Astrocyte of the cerebellum (primary cell): ENCODE measurements around the gene EGFR.

Source experiments
- DNase-seq: peaks from one replicate; pipeline ENCODE4 v3.0.0-alpha.2; 2011; ENCODE audit warnings: low read depth
- H3K4me3 ChIP-seq: 2 replicates; pipeline ENCODE4 v1.5.1; 2011; ENCODE audit warnings: mild to moderate bottlenecking, low read depth, low read length, moderate library complexity
- in situ Hi-C: cut with HindIII; loops from 2 replicates; pipeline ENCODE4 v1.10.0; 2017; ENCODE audit warnings: low sequenced_read_pairs
- TF ChIP-seq, protein P1 (sequence below): IDR thresholded peaks from 2 replicates; pipeline ENCODE4 v1.5.1; 2012; ENCODE audit warnings: low read length, low read depth, moderate library complexity, mild to moderate bottlenecking; ENCODE audit errors: missing control alignments

Gene EGFR

DNA sequence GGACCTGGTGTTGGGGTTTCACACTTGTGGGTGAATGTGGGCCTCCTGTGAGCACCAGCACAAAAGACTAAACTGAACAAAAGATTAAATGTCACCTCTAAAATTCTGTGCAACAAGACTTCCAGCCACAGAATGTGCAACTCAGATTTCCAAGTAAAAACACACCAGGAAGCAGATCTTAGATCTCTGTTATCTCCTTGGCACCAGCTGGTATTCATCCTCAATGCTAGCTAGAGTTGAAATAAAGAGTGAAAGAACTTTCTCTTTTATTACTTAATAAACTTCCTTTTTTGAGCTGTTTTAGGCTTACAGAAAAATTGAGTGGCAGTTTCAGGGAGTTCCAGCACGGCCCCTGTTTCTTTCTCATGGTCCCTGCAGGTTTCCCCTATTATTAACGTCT is 40.2 kb downstream of the EGFR start:
- in situ Hi-C loops: loop anchor here (25.0 kb wide), 1 partner anchor 247 kb away; no protein-coding TSS in a partner anchor
- no peak overlapping the region for H3K4me3 ChIP-seq
- TF ChIP-seq, protein P1, sequence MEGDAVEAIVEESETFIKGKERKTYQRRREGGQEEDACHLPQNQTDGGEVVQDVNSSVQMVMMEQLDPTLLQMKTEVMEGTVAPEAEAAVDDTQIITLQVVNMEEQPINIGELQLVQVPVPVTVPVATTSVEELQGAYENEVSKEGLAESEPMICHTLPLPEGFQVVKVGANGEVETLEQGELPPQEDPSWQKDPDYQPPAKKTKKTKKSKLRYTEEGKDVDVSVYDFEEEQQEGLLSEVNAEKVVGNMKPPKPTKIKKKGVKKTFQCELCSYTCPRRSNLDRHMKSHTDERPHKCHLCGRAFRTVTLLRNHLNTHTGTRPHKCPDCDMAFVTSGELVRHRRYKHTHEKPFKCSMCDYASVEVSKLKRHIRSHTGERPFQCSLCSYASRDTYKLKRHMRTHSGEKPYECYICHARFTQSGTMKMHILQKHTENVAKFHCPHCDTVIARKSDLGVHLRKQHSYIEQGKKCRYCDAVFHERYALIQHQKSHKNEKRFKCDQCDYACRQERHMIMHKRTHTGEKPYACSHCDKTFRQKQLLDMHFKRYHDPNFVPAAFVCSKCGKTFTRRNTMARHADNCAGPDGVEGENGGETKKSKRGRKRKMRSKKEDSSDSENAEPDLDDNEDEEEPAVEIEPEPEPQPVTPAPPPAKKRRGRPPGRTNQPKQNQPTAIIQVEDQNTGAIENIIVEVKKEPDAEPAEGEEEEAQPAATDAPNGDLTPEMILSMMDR: no peak
- no peak for DNase-seq

DNA sequence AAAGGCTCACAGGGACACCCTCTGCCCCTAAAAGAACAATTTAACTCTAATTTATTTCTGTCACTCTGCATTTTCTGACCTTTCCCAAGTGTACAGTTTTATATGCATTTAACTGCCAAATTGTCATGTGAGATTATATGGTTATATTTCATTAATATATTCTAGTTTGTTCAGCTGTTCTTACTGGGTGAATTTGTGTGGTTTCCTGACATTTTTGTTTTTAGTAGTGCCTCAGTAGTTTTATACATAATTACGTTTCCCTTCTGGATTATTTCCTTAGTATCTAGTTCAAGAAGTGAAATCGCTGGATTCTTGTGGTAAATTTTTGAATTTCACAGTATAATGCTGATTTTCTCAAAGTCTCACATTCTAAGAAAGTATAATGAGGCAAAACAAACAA is 41.3 kb downstream of the EGFR start:
- DNase-seq: no peak
- TF ChIP-seq, protein P1: no peak
- in situ Hi-C loops: loop anchor here (25.0 kb wide), 1 partner anchor 248 kb away; no protein-coding TSS in a partner anchor
- H3K4me3 ChIP-seq: no peak overlapping the region

DNA sequence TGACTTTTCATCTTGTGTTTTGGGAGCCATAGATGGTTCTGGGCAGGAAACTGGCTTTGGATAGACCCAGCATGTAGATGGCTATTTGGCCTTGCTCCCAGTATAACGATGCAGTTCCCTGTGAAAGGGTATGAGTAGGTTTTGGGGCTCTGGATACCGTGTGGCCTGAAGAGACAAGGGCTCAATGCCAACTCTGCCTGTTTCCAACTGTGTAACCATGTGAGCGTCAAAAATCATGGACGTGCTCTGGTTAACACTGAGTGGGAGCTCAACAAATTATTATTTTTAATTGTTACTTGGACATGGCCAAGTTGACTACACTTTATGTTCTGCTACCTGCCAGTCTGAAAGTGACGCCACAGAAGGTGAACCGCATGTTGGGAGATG is 41.8 kb downstream of the EGFR start:
- in situ Hi-C loops: loop anchor here (25.0 kb wide), 1 partner anchor 248 kb away; no protein-coding TSS in a partner anchor
- TF ChIP-seq, protein P1: no peak
- DNase-seq: no peak
- no peak overlapping the region for H3K4me3 ChIP-seq

DNA sequence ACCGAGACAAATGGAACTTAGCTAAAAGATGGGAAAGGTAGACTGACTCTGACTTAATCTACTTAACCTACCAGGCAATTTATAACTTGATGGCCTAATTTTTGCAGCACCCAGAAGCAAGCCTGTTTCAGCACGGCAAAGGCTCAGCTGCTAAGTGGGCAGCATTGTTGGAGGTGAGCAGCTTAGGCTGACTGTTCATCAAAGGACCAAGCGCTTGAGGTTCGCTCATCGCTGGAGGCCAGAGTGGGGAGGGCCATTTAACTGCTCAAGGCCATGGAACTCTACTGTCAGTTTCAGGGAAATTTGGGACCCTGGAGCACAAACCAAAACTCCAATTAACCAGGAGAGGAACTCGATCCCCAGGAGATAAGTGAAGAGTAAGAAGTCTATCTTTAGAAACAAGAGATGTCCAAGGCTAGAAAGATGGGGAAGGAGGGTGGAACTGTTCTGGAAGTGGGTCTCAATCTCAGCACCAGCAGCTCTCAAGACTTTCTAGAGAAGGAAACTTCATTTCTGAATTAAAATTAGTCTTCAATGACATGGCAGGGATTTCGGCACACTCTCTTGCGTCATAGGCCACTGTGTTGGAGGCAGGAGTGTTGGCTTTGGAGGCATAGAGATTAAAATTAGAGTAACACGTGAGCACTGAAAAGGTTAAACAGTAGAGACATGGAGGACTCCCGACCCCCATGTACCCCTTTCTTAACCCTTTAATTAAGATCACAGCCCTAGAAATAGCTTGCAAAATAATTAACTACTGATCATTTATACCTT is 43.1 kb downstream of the EGFR start:
- H3K4me3 ChIP-seq: no peak overlapping the region
- TF ChIP-seq, protein P1: no peak
- DNase-seq: no peak
- in situ Hi-C loops: loop anchor here (25.0 kb wide), 1 partner anchor 250 kb away; no protein-coding TSS in a partner anchor

DNA sequence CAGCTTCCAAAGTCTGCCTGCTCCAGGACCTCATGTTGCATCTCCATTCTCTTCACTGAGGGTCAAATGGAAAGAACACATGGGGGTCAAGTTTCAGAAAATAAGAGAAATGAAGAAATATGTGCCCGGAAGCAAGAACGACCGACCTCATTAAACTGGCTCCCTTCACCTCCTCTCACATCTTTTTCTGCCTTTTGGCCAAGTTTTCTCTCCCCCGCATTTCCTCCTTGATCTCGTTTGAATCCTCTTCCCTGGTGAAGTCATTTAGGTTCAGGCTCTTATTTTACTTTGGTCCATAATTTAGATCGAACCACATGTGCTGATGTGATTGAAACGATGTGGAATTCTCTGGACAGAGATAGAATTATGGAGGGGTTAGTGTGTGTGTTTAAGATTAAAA is 44.2 kb downstream of the EGFR start:
- in situ Hi-C loops: loop anchor here (25.0 kb wide), 1 partner anchor 251 kb away; no protein-coding TSS in a partner anchor
- H3K4me3 ChIP-seq: no peak overlapping the region
- no peak for DNase-seq
- TF ChIP-seq, protein P1: no peak

DNA sequence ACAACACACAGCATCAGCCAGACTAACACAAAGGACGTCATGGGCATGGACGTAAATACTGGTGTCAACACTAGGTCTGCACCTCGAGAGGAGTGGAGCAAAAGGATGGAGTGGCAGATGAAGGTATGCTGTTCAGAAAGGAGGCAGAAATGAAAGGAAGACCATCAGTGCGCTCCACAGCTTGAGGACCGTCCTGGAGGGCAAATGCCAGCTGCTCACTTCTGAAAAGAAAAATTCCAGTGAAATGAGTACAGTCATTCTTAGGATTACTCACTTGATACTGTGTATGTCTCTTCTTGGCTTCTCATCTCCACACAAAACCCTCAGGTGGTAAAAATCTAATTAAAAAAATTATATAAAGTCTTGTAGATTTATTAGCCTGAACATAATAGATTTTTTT is 44.8 kb downstream of the EGFR start:
- TF ChIP-seq, protein P1: no peak
- in situ Hi-C loops: loop anchor here (25.0 kb wide), 1 partner anchor 251 kb away; no protein-coding TSS in a partner anchor
- DNase-seq: no peak
- H3K4me3 ChIP-seq: no peak overlapping the region
